ENCODE measurements around the gene NIN. TPM values are rescaled to one million over a fixed set of nuclear protein-coding genes. Genes with fewer than 3 reads are reported as not detected.

The NIN gene
- total RNA-seq, 1 experiment from 2014 or later = 37.1 TPM

DNA sequence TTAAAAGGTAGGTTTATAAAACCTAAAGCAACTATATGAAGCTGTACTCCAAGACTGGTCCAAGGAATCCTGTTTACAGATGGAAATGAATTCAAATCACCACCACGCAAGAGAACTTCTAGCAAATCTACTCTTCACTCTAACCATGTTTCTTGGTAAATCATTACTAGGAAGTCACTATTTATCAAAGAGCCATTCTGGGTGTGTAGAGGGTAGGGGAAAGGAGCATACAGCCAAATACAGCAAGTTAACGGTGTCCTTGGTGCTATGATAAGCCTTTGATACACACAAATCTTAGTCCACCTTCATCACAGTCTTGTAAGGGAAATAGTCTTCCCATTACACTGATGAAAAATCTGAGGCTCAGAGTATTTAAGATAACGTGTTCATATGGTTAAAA is 16.8 kb downstream of the NIN start:
- Histone ChIP-seq H3K27ac (ENCODE audit: low read length) (no peak overlapping the region), H3K27me3 (ENCODE audit: control insufficient read depth, insufficient read depth, low read length) (no peaks in the 10 kb centered on the region), H3K36me3 (ENCODE audit: control insufficient read depth, insufficient read depth, low read length) (no peaks in the 10 kb centered on the region), H3K4me1 (ENCODE audit: control insufficient read depth, insufficient read depth, low read length) (no peaks in the 10 kb centered on the region), H3K9me3 (ENCODE audit: control insufficient read depth, insufficient read depth, low read depth, low read length) (no peaks in the 10 kb centered on the region), H3K4me3 (ENCODE audit: low read depth in 2 of 2, low read length in 2 of 2) (no peak overlapping the region)
- intact Hi-C loops (cut with micrococcal nuclease; ENCODE audit: unreplicated experiment) (no loop called here), in situ Hi-C loops (cut with HindIII; ENCODE audit: low pct_unique_long_range_greater_than_20kb, low sequenced_read_pairs) (no loop called here)
- no peak for TF ChIP-seq POLR2AphosphoS5 (IDR thresholded peaks at IDR 0.05; ENCODE audit: low read depth, low read length)
- no peak for TF ChIP-seq CTCF (IDR thresholded peaks at IDR 0.05)
- no peak for TF ChIP-seq TCF7L2 (IDR thresholded peaks at IDR 0.05; ENCODE audit: low read depth, low read length)
- no peak for TF ChIP-seq SIN3A (IDR thresholded peaks at IDR 0.05; ENCODE audit: borderline replicate concordance, insufficient read depth, low read depth, low read length)
- TF ChIP-seq, protein P1, sequence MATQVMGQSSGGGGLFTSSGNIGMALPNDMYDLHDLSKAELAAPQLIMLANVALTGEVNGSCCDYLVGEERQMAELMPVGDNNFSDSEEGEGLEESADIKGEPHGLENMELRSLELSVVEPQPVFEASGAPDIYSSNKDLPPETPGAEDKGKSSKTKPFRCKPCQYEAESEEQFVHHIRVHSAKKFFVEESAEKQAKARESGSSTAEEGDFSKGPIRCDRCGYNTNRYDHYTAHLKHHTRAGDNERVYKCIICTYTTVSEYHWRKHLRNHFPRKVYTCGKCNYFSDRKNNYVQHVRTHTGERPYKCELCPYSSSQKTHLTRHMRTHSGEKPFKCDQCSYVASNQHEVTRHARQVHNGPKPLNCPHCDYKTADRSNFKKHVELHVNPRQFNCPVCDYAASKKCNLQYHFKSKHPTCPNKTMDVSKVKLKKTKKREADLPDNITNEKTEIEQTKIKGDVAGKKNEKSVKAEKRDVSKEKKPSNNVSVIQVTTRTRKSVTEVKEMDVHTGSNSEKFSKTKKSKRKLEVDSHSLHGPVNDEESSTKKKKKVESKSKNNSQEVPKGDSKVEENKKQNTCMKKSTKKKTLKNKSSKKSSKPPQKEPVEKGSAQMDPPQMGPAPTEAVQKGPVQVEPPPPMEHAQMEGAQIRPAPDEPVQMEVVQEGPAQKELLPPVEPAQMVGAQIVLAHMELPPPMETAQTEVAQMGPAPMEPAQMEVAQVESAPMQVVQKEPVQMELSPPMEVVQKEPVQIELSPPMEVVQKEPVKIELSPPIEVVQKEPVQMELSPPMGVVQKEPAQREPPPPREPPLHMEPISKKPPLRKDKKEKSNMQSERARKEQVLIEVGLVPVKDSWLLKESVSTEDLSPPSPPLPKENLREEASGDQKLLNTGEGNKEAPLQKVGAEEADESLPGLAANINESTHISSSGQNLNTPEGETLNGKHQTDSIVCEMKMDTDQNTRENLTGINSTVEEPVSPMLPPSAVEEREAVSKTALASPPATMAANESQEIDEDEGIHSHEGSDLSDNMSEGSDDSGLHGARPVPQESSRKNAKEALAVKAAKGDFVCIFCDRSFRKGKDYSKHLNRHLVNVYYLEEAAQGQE (IDR thresholded peaks at IDR 0.05; ENCODE audit: insufficient read depth in 1 of 2, low read depth in 2 of 2, low read length in 1 of 2) = no peak
- ChIA-PET POLR2A (no interaction called here), CTCF (no interaction called here)
- BruUV-seq (replicated peaks) = no TSS peak
- DNase-seq (ENCODE audit: low read depth, low spot score) = no peak
- ATAC-seq = no peak

- no TSS peak for BruUV-seq (replicated peaks)
- no peaks in the 10 kb centered on the region for H3K36me3 ChIP-seq (ENCODE audit: control insufficient read depth, insufficient read depth, low read length)
- no peak overlapping the region for H3K27ac ChIP-seq (ENCODE audit: low read length)
- TF ChIP-seq TCF7L2 (IDR thresholded peaks at IDR 0.05; ENCODE audit: low read depth, low read length) (no peak), SIN3A (IDR thresholded peaks at IDR 0.05; ENCODE audit: borderline replicate concordance, insufficient read depth, low read depth, low read length) (no peak), POLR2AphosphoS5 (IDR thresholded peaks at IDR 0.05; ENCODE audit: low read depth, low read length) (no peak), CTCF (IDR thresholded peaks at IDR 0.05) (no peak)
- TF ChIP-seq, protein P1 (IDR thresholded peaks at IDR 0.05; ENCODE audit: insufficient read depth in 1 of 2, low read depth in 2 of 2, low read length in 1 of 2) = no peak
- no peak overlapping the region for H3K4me3 ChIP-seq (ENCODE audit: low read depth in 2 of 2, low read length in 2 of 2)
- CTCF ChIA-PET = no interaction called here
- in situ Hi-C loops (cut with HindIII; ENCODE audit: low pct_unique_long_range_greater_than_20kb, low sequenced_read_pairs) = no loop called here
- H3K27me3 ChIP-seq (ENCODE audit: control insufficient read depth, insufficient read depth, low read length) = no peaks in the 10 kb centered on the region
- H3K4me1 ChIP-seq (ENCODE audit: control insufficient read depth, insufficient read depth, low read length) = no peaks in the 10 kb centered on the region
- POLR2A ChIA-PET = no interaction called here
- no peaks in the 10 kb centered on the region for H3K9me3 ChIP-seq (ENCODE audit: control insufficient read depth, insufficient read depth, low read depth, low read length)
- no peak for DNase-seq (ENCODE audit: low read depth, low spot score)
- ATAC-seq = no peak
- intact Hi-C loops (cut with micrococcal nuclease; ENCODE audit: unreplicated experiment) = no loop called here
These were observed 17.5 kb downstream of the NIN start for GRCh38 chr14:50813544-50813863.
